HEK293T (cell line): ENCODE data around the gene BRD4.

Source experiments
- CTCF ChIA-PET: fragments of 350-600 bp; formaldehyde crosslinking; extraction: SDS; loops from one replicate; lab custom pipeline; 2021; ENCODE audit warnings: antibody characterized with exemption, inconsistent platforms; lab: Yijun Ruan, JAX
- POLR2A ChIA-PET: fragments of 350-600 bp; formaldehyde crosslinking; extraction: SDS; loops from one replicate; lab custom pipeline; 2020; ENCODE audit warnings: antibody characterized with exemption, inconsistent platforms; lab: Yijun Ruan, JAX
- DNase-seq: peaks from one replicate; pipeline ENCODE4 v3.0.0; 2012; ENCODE audit warnings: mixed read lengths; ENCODE audit errors: extremely low spot score
- ARNT ChIP-seq: fragments of 450-650 bp; IDR thresholded peaks from 2 replicates; pipeline ENCODE4 v1.6.1; 2017; ENCODE audit warnings: mild to moderate bottlenecking
- BHLHE40 ChIP-seq: fragments of 450-650 bp; IDR thresholded peaks from 2 replicates; pipeline ENCODE4 v1.6.1; 2016; ENCODE audit warnings: mild to moderate bottlenecking, moderate library complexity, borderline replicate concordance
- CTBP1 ChIP-seq: fragments of 450-650 bp; IDR thresholded peaks from 2 replicates; pipeline ENCODE4 v1.6.1; 2016; ENCODE audit warnings: borderline replicate concordance
- ELF4 ChIP-seq: fragments of 450-650 bp; IDR thresholded peaks from 2 replicates; pipeline ENCODE4 v1.6.1; 2017; ENCODE audit warnings: antibody characterized with exemption
- FOXA1 ChIP-seq: fragments of 450-650 bp; IDR thresholded peaks from 2 replicates; pipeline ENCODE4 v1.6.1; 2016; ENCODE audit warnings: mild to moderate bottlenecking
- FOXK2 ChIP-seq: fragments of 450-650 bp; IDR thresholded peaks from 2 replicates; pipeline ENCODE4 v1.6.1; 2016; ENCODE audit warnings: mild to moderate bottlenecking
- FOXM1 ChIP-seq: fragments of 450-650 bp; IDR thresholded peaks from 2 replicates; pipeline ENCODE4 v1.6.1; 2017; ENCODE audit warnings: mild to moderate bottlenecking, borderline replicate concordance
- HDGF ChIP-seq: fragments of 450-650 bp; IDR thresholded peaks from 2 replicates; pipeline ENCODE4 v1.6.1; 2017; ENCODE audit warnings: antibody characterized with exemption, borderline replicate concordance
- L3MBTL2 ChIP-seq: fragments of 450-650 bp; conservative IDR thresholded peaks from 2 replicates; pipeline ENCODE4 v1.6.1; 2016; ENCODE audit warnings: mild to moderate bottlenecking
- LEF1 ChIP-seq: fragments of 450-650 bp; IDR thresholded peaks from 2 replicates; pipeline ENCODE4 v1.6.1; 2017; ENCODE audit warnings: mild to moderate bottlenecking, borderline replicate concordance
- NFRKB ChIP-seq: fragments of 450-650 bp; IDR thresholded peaks from 2 replicates; pipeline ENCODE4 v1.6.1; 2016; ENCODE audit warnings: mild to moderate bottlenecking, moderate library complexity
- PKNOX1 ChIP-seq: fragments of 450-650 bp; IDR thresholded peaks from 2 replicates; pipeline ENCODE4 v1.6.1; 2016
- SP1 ChIP-seq: fragments of 450-650 bp; IDR thresholded peaks from 2 replicates; pipeline ENCODE4 v1.6.1; 2017
- SUZ12 ChIP-seq: fragments of 450-650 bp; IDR thresholded peaks from 2 replicates; pipeline ENCODE4 v1.6.1; 2016; ENCODE audit warnings: mild to moderate bottlenecking
- TARDBP ChIP-seq: fragments of 450-650 bp; IDR thresholded peaks from 2 replicates; pipeline ENCODE4 v1.6.1; 2016
- ZNF384 ChIP-seq: fragments of 450-650 bp; IDR thresholded peaks from 2 replicates; pipeline ENCODE4 v1.6.1; 2016

Gene BRD4

GRCh38 chr19:15241259-15241910, 91.0 kb downstream of the BRD4 start:
- no peak for TF ChIP-seq BHLHE40
- no peak for TF ChIP-seq HDGF
- TF ChIP-seq SP1 = no peak
- TF ChIP-seq ZNF384 = no peak
- TF ChIP-seq L3MBTL2 = no peak
- TF ChIP-seq NFRKB = no peak
- no peak for TF ChIP-seq ARNT
- no peak for TF ChIP-seq TARDBP
- no peak for TF ChIP-seq ELF4
- no peak for TF ChIP-seq PKNOX1
- TF ChIP-seq CTBP1 = no peak
- no peak for TF ChIP-seq SUZ12
- TF ChIP-seq FOXK2 = no peak
- TF ChIP-seq FOXM1 = no peak
- no peak for TF ChIP-seq FOXA1
- no peak for TF ChIP-seq LEF1
- CTCF ChIA-PET = no interaction called here
- DNase-seq = no peak
- POLR2A ChIA-PET = no interaction called here

- ChIA-PET POLR2A (no interaction called here), CTCF (no interaction called here)
- DNase-seq = no peak
- TF ChIP-seq ARNT (no peak), FOXA1 (no peak), HDGF (no peak), ELF4 (no peak), NFRKB (no peak), SUZ12 (no peak), ZNF384 (no peak), TARDBP (no peak), FOXK2 (no peak), SP1 (no peak), L3MBTL2 (no peak), PKNOX1 (no peak), CTBP1 (no peak), LEF1 (no peak), FOXM1 (no peak), BHLHE40 (no peak)
Observed at GRCh38 chr19:15240515-15240914, 91.8 kb downstream of the BRD4 start.

GRCh38 chr19:15239337-15239949, 92.9 kb downstream of the BRD4 start:
- TF ChIP-seq FOXM1 (no peak), LEF1 (no peak), NFRKB (no peak), HDGF (no peak), PKNOX1 (no peak), SP1 (no peak), TARDBP (no peak), ZNF384 (no peak), ARNT (no peak), SUZ12 (no peak), L3MBTL2 (no peak), FOXA1 (no peak), CTBP1 (no peak), FOXK2 (no peak), ELF4 (no peak), BHLHE40 (no peak)
- no peak for DNase-seq
- POLR2A ChIA-PET = no interaction called here
- CTCF ChIA-PET = no interaction called here

- no peak for DNase-seq
- POLR2A ChIA-PET = interaction anchor here (1.0 kb wide), 1 partner anchor 94 kb away, joined by 3 read pairs; the partner anchor contains the start of gene BRD4
- TF ChIP-seq ARNT (no peak), BHLHE40 (no peak), LEF1 (no peak), FOXA1 (no peak), ELF4 (no peak), SUZ12 (no peak), FOXK2 (no peak), NFRKB (no peak), PKNOX1 (no peak), FOXM1 (no peak), HDGF (no peak), L3MBTL2 (no peak), ZNF384 (no peak), TARDBP (no peak), CTBP1 (no peak), SP1 (no peak)
- CTCF ChIA-PET = no interaction called here
Observed at GRCh38 chr19:15238639-15239155, 93.6 kb downstream of the BRD4 start.
